Stimulated activated CD4-positive, alpha-beta T cell treated with anti-CD3 and anti-CD28 coated beads, Interleukin-12 subunit alpha, Interleukin-12 subunit beta, amount 100 ng/mL, for 48 hours (primary cell): ENCODE data around the gene CFAP210.
"Not testable (repeated sequence)": the region's sequence is repeated elsewhere in the genome, so short reads cannot be mapped to it uniquely, and the experiment has no call there.

Experiments
- DNase-seq, 3 donors: peaks; one replicate each; pipeline ENCODE4 v3.0.0-alpha.2; 2020; ENCODE audit warnings: low read depth in 2 of 3, low spot score in 1 of 3

The CFAP210 gene

DNA sequence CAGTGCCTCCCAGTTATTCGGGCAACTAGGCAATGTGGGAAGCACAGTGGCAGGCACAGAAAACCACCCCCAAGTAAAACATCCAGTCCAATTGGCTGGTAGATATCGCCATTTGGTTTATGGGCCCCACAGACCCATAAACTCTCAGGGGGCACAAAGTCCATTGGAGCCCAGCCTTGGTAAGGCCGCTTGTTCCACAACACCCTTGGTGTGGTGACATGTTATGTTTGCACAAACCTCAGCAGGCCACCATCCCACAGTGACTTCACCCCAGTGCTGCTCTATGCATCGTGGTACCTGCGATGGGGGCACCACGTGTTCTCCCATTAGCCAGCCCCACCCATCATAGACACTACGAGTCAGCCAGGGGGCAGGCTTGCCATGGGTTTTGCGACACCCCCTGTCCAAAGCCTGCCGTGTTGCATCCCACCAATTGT, 18.6 kb upstream of the CFAP210 start:
- DNase-seq = no peak

DNA sequence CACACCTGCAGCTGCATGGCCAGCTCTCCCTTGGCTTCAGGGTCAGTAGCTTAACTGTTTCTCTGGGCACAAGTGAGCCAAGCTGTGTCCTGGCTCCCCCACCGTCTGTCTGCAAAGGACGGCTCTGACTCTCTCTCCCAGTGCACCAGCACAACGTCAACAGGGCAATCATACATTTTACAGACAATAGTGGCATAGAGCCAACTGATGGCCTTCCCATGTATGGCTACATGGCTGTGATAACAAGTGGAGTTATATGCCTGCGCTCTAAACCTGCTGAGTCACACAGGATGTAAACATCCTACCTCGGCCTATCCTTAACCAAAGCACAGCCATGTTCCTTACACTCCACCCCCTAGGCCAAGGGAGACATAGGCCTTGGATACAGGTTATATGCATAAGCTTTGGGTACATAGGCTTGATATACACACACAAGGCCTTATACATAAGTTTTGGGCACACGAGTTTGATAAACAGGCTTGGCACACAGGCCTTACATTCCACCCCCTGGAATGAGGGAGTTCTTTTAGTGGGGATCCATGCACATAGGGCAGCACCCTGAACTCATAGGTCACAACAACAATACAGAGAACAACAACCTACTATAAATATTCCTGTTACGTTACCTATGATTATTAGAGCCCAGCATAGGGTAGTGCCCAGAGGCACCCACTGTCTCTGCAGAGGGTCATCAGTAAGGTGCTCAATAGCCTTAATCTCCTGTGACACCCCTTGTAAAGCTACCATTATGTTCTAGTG, 17.7 kb upstream of the CFAP210 start:
- DNase-seq = no peak

DNA sequence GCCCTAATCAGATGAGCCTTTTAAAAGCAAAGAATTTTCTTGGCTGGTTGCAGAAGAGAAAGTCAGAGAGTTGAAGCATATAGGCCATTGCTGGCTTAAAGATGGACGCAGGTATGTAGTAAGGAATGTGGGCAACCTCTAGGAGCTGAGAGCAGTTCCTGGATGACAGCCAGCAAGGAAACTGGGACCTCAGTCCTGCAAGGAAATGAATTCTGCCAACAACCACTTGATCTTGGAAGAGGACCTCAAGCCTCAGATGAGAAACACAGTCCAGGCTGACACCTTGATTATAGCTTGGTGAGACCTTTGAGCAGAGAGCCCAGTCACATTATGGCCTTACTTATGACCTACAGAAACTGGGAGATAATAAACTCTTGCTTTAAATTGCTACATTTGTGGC, 15.8 kb upstream of the CFAP210 start:
- DNase-seq = no peak

DNA sequence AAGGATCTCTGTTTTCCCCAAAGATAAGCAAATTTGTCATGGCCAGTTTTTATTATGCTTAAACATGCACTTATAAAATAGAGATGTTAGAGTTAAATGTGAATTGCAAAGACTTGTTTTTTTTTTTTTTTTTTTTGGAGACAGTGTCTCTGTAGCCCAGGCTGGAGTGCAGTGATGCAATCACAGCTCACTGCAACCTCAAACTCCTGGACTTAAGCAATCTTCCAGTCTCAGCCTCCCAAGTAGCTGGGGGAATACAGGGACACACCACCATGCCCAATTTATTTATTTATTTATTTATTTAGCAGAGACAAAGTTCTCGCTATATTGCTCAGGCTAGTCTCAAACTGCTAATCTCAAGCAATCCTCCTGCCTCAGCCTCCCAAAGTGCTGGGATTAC, 15.1 kb upstream of the CFAP210 start:
- no peak for DNase-seq

DNA sequence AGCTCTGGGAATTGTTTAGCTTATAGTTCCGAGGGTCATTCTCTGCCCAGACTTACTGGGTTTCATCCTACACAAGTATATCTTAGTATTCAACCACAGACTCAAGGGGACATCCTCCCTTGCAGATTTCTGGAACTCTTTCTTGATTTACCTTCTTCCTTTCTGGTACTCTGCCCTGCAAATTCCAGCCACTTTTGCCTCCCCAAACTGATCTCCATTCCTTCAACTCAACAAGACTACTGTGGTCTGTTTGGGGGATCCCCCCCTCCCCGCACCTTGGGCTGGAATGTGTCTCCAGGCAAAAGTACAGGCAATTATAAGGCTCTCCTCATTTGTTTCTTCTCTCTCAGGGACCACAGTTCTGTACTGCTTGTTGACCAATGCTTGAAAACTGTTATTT, 13.4 kb upstream of the CFAP210 start:
- DNase-seq = no peak

DNA sequence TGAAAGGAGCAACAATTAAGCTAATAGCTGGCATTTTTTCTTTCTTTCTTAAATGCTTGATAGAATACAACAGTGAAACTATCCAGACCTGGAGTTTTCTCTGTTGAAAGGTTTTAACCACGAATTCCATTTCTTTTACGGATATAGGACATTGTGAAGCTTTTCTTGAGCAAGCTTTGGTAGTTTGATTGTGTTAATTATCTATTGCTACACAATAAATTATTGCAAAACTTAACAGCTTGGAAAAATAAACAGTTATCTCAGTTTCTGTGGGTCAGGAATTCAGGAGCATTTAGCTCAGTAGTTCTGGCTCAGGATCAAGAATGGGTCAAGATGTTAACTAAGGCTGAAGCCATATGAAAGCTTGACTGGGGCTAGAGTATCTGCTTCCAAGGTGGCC, 11.7 kb upstream of the CFAP210 start:
- DNase-seq = no peak

DNA sequence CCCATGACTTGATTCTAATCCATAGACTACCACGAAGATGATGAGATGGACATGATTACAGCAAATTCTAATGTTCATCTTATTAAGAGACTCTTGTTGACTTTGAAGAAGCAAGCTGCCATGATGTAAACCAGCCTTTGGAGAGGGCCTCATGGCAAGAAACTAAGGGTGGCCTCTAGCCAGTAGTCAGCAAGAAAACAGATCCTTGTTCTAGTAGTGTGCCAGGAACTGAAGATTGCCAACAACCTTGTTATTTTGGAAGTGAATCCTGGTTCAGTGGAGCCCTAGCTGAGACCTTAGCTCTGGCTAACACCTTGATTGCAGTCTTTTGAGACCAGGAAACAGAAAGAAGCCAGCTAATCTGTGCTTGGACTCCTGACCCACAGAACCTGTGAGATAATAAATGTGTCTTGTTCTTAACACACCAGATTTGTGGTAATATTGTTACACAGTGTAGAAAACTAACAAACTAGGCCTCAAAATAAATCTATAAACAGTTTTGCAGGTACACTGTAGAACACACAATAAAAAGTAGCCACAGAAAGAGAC, 10.0 kb upstream of the CFAP210 start:
- DNase-seq = no peak

DNA sequence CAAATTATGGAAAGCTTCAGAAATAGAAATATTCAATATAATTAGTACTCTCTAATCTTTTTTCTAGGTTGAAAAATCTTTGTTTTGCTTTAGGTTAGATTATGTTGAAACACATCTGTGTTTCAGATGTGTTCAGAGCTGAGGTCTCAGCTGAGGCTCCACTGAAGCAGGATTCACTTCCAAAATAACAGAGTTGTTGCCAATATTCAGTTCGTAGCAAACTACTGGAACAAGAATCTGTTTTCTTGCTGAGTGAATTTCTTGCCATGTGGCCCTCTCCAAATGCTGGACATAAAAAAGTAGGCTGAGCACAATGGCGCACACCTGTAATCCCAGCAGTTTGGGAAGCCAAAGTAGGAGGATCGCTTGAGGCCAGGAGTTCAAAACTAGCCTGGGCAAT, 8.8 kb upstream of the CFAP210 start:
- no peak for DNase-seq

DNA sequence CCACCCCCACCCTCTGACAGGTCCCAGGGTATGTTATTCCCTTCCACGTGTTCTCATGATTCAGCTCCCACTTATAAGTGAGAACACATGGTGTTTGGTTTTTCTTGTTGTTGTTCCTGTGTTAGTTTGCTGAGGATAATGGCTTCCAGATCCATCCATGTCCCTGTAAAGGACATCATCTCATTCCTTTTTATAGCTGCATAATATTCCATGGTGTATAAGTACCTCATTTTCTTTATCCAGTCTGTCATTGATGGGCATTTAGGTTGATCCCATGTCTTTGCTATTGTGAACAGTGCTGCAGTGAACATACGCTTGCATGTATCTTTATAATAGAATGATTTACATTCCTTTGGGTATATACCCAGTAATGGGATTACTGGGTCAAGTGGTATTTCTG, 5.0 kb upstream of the CFAP210 start:
- not testable (repeated sequence) for DNase-seq

DNA sequence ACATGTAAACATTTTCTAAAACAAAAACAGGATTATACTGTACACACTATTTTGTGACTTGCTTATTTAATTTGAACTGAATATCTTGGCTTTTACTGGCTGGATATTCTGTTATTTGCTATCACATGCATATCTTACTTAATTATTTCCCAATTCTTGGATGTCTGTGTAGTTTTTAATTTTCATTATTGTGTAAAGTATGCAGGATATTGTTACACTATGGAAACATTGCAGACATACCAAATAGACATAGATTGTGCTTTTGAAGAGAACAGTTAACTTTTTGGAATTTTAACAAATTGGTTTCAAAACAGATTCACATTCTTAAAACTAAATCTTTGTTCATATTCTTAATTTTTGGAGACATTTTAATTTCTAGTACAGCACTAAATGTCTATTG, 2.2 kb upstream of the CFAP210 start:
- DNase-seq = no peak

DNA sequence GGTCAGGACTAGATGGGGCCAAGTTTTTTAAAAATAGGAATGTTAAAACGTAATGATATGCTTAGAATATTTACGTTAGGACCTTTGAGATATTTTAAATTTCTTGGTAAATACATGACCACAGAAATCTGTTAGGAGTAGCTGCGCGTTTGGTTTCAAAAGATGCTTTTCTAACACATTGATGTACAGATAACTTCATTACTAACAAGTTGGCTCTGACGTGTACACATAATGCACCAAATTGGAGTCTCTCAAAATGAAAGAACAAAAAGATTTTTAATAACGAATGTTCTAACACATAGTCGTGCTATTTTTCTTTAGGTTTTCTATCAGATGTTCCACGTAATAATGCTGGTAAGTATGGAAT, 672 bp upstream of the CFAP210 start:
- no peak for DNase-seq

DNA sequence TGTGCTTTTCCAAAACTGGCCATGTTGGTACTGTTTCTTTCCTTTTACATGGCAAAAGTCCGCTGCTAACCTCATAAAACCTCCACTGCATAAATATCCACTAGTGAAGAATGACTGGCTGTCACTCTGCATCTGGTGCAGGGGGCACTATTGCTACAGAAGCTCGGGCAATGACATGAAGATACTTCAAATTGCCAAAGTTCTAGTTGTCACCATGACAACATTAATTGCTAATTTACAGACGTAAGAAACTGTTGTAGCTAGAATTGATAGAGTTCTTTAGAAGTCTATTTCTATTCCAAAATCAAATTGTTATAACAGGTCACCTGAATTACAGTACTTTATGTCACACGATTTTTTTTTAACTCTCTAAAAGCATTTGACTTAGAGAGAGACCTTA, 845 bp downstream of the CFAP210 start:
- no peak for DNase-seq

DNA sequence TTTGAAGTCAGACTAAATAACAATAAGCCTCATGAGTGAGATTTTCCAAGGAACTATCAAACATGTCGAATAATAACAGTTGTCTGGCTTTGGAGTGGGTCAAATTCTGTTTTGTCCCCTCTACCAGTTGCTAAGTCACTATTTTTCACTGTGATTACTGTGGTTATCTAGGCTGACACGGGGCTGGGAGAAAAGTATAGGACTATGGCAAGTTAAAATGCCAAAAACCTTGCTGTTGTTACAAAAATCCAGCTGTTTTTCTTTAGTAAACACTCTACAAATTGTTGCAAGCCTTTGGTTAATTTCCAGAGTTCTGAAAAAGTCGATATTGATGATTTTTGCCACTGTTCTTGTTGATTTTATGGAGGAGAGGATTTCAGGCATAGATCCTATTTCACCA, 1.5 kb downstream of the CFAP210 start:
- no peak for DNase-seq

DNA sequence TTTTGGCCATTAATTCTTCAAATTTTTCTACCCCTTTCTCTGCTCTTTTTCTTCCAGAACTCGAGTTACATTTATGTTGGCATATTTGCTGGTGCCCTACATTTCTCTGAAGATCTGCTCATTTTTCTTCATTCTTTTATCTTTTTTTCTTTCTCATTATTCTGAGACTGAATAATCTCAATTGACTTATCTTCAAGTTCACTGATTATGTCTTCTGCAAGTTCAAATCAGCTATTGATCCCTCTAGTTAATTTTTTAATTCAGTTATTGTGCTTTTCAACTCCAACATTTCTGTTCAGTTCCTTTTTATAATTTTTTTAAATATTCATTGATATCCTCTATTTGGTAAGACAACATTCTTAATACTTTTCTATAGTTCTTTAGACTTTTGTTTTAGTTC, 3.2 kb downstream of the CFAP210 start:
- DNase-seq = no peak

DNA sequence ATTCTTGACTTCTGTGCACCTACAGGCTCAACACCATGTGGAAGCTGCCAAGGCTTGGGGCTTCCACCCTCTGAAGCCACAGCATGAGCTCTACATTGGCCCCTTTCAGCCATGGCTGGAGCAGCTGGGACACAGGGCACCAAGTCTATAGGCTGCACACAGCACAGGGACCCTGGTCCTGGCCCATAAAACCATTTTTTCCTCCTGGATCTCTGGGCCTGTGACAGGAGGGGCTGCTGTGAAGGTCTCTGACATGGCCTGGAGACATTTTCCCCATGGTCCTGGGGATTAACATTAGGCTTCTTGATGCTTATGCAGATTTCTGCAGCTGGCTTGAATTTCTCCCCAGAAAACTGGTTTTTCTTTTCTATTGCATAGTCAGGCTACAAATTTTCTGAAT, 6.3 kb downstream of the CFAP210 start:
- DNase-seq = not testable (repeated sequence)

DNA sequence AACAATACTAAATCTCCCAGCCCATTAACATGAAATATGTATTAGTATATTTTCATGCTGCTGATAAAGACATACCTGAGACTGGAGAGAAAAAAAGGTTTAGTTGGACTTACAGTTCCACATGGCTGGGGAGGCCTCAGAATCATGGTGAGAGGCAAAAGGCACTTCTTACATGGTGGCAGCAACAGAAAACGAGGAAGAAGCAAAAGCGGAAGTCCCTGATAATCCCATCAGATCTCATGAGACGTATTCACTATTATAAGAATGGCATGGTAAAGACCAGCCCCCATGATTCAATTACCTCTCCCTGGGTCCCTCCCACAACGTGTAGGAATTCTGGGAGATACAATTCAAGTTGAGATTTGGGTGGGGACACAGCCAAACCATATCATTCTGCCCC, 7.4 kb downstream of the CFAP210 start:
- DNase-seq = not testable (repeated sequence)

DNA sequence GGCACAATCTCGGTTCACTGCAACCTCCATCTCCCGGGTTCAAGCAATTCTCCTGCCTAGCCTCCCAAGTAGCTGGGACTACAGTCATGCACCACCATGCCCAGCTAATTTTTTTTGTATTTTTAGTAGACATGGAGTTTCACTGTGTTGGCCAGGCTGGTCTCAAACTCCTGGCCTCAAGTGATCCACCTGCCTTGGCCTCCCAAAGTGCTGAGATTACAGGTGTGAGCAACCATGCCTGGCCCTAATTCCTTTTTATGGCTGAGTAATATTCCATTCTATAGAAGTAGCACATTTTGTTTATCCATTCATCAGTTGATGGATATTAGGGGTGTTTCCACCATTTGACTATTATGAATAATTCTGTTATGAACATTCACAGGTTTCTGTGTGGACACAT, 9.5 kb downstream of the CFAP210 start:
- DNase-seq = not testable (repeated sequence)

DNA sequence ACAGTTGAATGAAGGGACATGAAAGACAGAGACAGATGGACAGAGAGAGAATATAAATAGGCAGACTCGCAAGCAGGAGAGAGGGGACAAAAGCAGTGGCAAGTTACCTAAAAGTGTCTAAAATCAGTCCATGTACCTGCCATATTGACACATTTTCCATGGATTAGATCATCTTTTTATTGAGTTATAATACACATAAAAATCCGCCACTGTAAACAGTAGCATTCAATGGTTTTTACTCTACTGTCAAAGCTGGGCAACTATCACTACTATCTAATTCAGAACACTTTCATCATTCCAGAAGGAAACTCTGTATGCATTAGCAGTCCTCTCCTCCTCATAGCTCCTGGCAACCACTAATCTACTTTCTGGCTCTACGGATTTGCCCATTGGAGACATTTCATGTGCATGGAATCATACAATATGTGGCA, 10.1 kb downstream of the CFAP210 start:
- no peak for DNase-seq

DNA sequence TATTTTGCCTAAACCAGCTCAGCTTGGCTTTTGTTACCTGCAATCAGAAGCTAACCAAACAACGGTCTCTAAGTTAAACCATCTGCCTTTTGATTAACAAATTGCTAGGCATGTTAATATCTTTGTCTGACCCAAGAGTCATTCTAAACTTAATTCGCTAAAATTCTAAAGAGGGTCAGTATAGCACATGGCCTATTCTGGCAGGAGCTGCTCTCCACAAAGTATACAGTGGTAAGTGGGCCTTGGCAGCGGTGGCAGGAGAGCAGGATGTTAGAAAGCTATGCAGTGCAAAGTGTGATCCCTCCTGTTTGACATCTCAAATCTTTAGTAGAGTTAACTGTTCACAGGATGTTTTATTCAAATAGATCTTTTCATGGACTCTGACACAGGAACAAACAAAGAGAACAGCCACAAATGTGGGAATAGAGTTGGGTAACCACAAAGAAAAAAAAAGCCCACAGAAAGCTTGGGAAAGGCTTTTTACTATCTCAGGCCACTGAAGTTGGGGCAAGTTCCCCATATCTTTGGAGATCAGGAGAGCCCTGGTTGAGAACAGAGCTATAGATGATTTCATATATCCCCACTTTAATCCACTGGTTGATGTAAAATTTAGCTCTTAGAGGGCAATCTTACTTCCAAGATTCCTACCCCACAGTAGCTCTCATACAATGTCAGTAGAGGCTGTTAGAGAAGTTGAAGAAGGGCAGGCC, 10.6 kb downstream of the CFAP210 start:
- no peak for DNase-seq

DNA sequence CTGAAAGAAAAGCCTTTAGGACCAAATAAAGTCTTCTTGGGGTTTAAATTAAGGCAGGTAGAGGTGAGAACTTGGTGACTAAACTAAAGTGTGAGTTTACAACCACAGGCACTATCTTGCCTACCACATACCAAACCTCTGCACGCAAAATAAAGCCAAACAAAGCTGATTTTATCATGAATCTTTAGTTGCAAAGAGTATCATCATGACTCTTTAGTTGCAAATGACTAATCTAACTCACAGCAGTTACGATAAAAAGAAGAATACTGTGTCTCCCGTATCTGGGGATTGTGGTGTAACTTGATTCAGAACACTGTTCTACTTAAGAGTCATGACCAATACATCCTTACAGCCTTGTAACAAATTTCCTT, 11.2 kb downstream of the CFAP210 start:
- peak in 1 of 3 donors; percentile 15 for DNase-seq

DNA sequence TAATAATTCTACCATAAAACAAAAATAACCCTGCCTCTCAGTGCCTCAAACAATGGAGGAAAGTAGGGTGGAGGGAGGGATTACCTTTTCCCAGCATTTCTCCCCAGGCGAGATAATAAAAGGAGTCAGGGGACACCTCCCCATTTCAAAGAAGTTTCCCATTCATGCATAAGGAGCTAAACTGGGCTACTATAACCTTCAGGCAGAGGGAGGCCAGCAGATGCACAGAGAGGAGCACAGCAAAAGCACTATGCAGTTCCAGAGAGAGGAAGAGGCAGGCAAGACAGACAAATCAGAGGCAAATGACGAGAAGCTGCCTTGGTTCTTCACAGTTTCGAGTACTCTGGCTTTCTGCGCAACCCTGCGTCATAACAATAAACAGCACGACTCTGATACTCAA, 17.4 kb downstream of the CFAP210 start:
- DNase-seq = no peak

DNA sequence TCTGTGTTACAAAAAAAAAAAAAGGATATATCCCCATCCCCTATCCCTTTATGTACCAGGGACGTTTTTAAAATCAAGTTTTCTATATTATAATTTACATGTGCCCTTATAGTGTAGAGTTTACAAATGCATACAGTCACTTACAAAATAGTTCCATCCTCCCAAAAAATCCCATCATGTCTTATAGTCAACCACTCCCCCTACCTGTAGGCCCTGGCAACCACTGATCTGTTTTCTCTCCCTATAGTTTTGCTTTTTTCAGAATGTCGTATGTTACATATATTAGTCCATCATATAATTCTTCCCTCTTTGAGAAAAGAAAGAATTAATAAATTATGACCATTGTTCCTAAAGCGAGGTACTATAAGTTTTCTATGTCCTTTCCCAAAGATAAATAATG, 17.8 kb downstream of the CFAP210 start:
- no peak for DNase-seq

DNA sequence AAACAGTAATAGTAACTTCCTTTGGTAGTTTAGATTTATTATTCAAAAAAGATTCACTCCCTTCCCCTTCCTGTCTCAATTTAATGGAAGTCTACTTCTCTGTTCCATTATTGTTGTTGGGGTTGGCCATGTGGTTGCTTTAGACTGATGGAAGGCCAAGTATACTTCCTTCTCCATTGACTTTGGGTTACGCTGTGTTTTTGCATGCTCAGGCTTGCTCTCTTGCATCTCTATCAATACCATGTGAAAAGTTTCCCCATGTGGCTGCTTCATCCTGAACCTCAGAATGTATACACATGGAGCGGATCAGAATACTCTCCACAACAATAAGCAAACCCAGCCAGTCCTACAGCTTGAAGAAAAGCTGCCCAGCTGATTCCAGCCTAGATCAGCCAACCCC, 20.3 kb downstream of the CFAP210 start:
- DNase-seq = no peak
